GM21360 (cell line): ENCODE measurements around the gene PRRX2.

Experiments
- ATAC-seq: cut with Tn5 transposase; IDR thresholded peaks from one replicate; pipeline ENCODE4 v1.9.1; 2021; ENCODE audit warnings: mild to moderate bottlenecking, moderate library complexity; ENCODE audit not compliant: unreplicated experiment

PRRX2 gene

GRCh38 chr9:129665389-129665775 is at the start of gene PRRX2:
Gene PRRX2, plus strand, starts transcription at chr9:129665647. Its CDS starts 221 bp downstream, at chr9:129665868.
- no peak for ATAC-seq

DNA sequence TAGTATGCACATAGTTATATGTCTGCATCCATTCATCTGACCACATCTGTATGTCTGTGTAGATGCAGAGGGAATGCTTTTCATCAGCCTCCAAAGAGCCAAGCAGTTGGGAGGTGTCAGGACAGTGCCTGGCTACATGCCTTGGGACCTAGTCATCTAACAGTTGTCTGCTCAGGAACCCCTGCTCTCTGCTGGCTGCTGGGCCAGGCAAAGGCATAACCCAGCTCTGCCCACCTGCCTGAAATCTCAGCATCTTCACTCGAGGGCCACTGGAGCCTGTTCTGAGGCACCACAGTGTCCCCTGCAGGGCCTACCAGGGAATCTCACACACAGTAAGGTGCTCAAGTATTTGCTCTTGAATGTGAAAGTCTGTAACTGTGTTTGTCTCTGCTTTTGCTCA is 48.3 kb upstream of the PRRX2 start:
- no peak for ATAC-seq

- no peak for ATAC-seq
These were observed 45.4 kb upstream of the PRRX2 start for GRCh38 chr9:129619787-129620668.

- no peak for ATAC-seq
These were observed 44.7 kb upstream of the PRRX2 start, which contains the start of gene C9orf50 for GRCh38 chr9:129620669-129621295. Gene C9orf50, minus strand, starts transcription at chr9:129621101. Its CDS starts 527 bp downstream, at chr9:129620574.

GRCh38 chr9:129623331-129623730 is 42.1 kb upstream of the PRRX2 start:
- no peak for ATAC-seq

DNA sequence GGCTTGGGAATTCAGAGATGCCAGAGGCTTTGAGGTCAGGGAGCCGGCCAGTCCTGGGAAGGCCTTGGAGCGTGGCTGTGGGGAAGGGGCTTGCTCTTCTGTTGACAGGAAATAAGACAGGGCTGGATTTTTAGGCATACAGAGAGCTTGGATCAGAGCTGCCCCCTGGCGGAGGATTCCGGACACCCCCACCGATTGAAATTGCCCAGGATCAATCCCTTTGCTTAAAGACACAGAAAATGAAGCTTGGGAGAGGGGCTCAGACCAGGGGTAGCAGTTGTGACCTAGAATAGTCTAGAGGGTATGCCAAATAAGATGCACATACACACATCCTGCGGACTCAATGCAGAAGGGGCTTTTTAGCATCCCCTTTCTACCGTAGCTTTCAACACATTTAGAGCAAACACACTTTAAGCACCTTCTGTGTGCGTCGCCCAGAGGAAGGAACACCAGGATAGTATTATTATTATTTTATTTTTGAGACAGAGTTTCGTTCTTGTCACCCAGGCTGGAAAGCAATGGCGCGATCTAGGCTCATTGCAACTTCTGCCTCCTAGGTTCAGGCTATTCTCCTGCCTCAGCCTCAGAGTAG is 41.2 kb upstream of the PRRX2 start:
- ATAC-seq: no peak

DNA sequence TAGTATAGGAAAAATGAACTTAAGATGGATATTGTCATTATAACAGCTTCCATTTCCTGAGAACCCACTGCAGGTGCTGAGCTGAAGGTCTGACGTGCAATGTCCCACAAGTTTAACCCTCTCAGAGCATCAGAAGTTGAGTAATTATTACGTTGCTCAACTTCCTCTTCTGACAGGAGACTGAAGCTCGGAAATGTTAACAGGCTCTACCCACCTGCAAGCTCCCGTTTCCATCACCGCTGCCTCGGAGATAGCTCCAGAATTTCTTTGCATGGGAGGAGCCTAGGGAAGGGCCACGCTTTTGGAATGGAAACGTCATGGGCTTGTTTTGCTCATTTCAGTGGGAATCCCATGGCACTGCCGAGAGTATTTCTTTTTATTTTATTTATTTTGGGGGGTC is 40.5 kb upstream of the PRRX2 start:
- no peak for ATAC-seq

GRCh38 chr9:129626079-129626624 is 39.3 kb upstream of the PRRX2 start, which contains the start of gene NTMT1:
Gene NTMT1, plus strand, starts transcription at chr9:129626163. Its CDS starts 6,541 bp downstream, at chr9:129632704.
- peak; percentile 78 for ATAC-seq

DNA sequence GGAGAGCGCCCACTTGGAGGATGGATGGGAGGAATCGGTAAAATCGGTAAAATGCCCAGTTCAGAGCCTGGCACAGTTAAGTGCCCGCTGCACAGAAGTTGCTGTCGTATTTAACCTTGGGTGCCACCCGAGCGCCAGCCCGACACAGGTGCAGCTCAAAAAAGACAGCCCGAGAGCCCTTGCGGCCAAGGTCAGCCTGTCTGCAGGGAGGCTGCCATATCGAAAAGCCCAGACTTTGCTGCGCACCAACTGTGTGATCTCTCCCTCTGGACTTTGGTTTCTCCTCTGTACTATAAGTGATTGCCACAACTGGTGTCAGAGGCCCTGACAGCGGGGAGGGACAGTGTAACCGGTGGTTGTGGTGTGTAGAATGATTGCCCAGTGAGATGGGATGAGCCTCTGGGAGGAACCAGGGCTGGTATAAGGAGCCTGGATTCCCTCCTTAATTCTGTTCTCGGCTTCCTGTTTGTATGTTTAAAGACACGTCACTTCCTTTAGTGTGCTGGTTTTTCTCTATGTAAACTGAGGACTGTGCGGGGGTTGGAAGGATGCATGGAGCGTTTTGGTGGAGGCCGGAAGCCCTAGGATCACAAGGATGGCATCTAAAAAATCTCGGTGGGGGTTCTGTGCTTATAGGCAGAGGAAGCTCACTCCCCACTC is 38.7 kb upstream of the PRRX2 start:
- ATAC-seq: peak; percentile 8

- no peak for ATAC-seq
These were observed 37.6 kb upstream of the PRRX2 start for GRCh38 chr9:129627556-129628440.

GRCh38 chr9:129628709-129629108 is 36.7 kb upstream of the PRRX2 start:
- no peak for ATAC-seq

- no peak for ATAC-seq
These were observed 36.1 kb upstream of the PRRX2 start for GRCh38 chr9:129629251-129629820.

DNA sequence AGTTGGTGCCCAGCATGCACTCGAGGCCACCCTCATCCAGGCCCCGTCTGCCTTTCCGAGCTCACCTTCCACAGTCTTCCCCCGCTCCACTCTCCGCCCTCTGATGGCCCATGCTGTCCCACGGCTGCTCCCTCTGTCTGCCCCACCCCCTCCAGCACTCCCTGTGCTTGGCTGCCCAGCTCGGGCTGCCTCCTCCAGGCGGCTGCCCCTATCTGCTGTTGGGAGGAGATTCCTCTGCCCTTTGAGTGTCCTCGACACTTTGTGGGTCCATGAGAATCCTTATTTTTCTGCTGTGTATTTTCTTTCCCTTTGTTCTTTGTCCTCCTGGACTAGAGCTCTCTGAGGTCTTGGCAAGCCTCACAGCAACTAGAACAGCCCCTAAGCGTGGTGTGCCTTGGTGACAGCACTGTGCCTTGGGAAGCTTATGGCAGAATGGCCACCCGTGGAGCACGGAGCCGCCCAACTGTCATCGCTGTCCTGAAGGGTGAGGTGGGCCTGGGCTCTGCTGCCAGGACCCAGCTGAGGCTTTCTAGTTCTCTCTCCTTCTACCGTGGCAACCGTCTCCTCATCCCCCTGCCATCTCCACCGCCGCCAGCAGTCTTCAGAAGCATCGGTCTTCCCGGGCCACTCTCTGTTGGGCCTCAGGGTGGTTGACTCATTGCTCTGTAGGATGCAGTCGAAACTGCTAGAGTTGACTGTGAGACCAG is 34.3 kb upstream of the PRRX2 start:
- no peak for ATAC-seq

GRCh38 chr9:129631674-129632129 is 33.7 kb upstream of the PRRX2 start:
- ATAC-seq: no peak

GRCh38 chr9:129632460-129632859 is 33.0 kb upstream of the PRRX2 start:
- ATAC-seq: no peak

GRCh38 chr9:129633207-129633606 is 32.2 kb upstream of the PRRX2 start:
- no peak for ATAC-seq

GRCh38 chr9:129633848-129634247 is 31.6 kb upstream of the PRRX2 start:
- no peak for ATAC-seq

GRCh38 chr9:129635099-129636065 is 30.1 kb upstream of the PRRX2 start:
- no peak for ATAC-seq
